BLaER1 (cell line): ENCODE data around the gene CAPSL.
"Not testable (repeated sequence)": the region's sequence is repeated elsewhere in the genome, so short reads cannot be mapped to it uniquely, and the experiment has no call there.

Experiments used
- H3K27ac ChIP-seq: shearing (Covaris generic); formaldehyde crosslinking; 2 replicates; pipeline ENCODE4 v1.8.1; 2022
- H3K27me3 ChIP-seq: shearing (Covaris generic); formaldehyde crosslinking; 2 replicates; pipeline ENCODE4 v1.8.1; 2022
- H3K36me3 ChIP-seq: shearing (Covaris generic); formaldehyde crosslinking; 2 replicates; pipeline ENCODE4 v1.8.1; 2022
- H3K4me1 ChIP-seq: shearing (Covaris generic); formaldehyde crosslinking; 2 replicates; pipeline ENCODE4 v1.8.1; 2022
- H3K4me2 ChIP-seq: shearing (Covaris generic); formaldehyde crosslinking; 2 replicates; pipeline ENCODE4 v1.8.1; 2022
- H3K4me3 ChIP-seq: shearing (Covaris generic); formaldehyde crosslinking; 2 replicates; pipeline ENCODE4 v1.8.1; 2022
- H3K9ac ChIP-seq: shearing (Covaris generic); formaldehyde crosslinking; 2 replicates; pipeline ENCODE4 v1.8.1; 2022
- H3K9me3 ChIP-seq: shearing (Covaris generic); formaldehyde crosslinking; 2 replicates; pipeline ENCODE4 v1.8.1; 2022
- H4K20me1 ChIP-seq: shearing (Covaris generic); formaldehyde crosslinking; 2 replicates; pipeline ENCODE4 v1.8.1; 2022
- Cebpa-rat ChIP-seq: shearing (Covaris generic); IDR thresholded peaks from 2 replicates; pipeline ENCODE4 v1.8.1; 2022

The CAPSL gene

DNA sequence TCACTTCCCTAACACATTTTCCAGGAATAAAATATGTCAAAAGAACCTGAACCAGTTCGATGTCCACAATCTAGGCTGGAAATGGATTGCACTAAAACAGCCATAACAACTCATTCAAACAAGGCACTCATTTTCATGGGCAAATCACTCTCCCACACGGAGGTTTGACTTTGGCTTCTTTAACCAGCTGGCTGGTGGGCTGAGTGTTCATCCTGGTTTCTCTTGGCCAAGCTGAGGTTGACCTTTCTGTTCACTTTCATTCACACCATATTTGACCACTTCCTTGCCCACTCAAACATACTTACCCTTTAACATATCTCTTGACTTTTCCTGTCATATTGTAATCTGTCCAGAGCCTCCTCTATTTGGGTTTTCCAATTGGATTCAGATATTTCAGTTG, 76.3 kb downstream of the CAPSL start:
- H4K20me1 ChIP-seq, result peaks cover 19% of the 10 kb centered on the region
- peak overlapping the region; percentile 100 for H3K9ac ChIP-seq
- peaks cover 81% of the 10 kb centered on the region for H3K36me3 ChIP-seq
- no peak for TF ChIP-seq Cebpa-rat
- H3K4me2 ChIP-seq, result peak overlapping the region; percentile 97
- H3K27ac ChIP-seq, result peak overlapping the region; percentile 99
- no peaks in the 10 kb centered on the region for H3K9me3 ChIP-seq
- no peaks in the 10 kb centered on the region for H3K27me3 ChIP-seq
- peak overlapping the region; percentile 82 for H3K4me3 ChIP-seq
- H3K4me1 ChIP-seq, result peaks cover 21% of the 10 kb centered on the region

DNA sequence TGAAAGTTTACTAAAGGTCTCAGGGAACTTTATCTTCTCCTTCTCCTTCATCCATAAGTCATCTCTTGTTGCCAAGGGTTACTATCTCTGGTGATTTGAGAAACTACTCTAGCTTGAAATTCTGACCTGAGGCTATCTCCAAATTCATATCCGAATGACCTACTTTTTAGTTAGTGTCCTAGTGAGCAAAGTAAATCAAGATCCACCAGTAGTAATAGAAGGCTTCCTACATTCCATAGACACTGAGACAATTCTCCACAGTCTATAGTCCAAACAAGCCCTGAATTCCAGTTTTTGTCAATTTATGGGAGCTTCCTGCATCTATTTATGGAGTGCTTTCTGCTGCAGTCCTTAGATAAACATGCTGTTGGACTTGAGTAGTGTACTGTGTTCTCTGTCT, 76.7 kb downstream of the CAPSL start:
- H3K4me3 ChIP-seq, result peak overlapping the region; percentile 82
- H3K36me3 ChIP-seq, result peaks cover 78% of the 10 kb centered on the region
- H3K4me1 ChIP-seq, result peaks cover 18% of the 10 kb centered on the region
- H3K4me2 ChIP-seq, result peak overlapping the region; percentile 97
- peak overlapping the region; percentile 100 for H3K9ac ChIP-seq
- no peaks in the 10 kb centered on the region for H3K9me3 ChIP-seq
- no peak for TF ChIP-seq Cebpa-rat
- H3K27ac ChIP-seq, result peak overlapping the region; percentile 99
- H4K20me1 ChIP-seq, result peaks cover 15% of the 10 kb centered on the region
- H3K27me3 ChIP-seq, result no peaks in the 10 kb centered on the region

DNA sequence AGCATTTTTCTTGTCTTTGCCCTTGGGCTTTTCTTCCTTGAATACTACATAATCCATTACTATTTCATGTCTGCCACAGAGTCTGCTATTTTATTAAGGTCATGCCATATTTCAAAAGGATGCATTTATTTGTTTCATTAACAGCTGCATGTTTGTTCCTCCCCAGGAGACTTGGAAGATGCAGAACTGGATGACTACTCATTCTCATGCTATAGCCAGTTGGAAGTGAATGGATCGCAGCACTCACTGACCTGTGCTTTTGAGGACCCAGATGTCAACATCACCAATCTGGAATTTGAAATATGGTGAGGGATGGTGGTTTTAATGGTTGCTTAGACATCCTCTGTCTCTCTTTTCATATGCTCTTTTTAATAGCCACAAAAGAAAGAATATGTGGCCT, 77.7 kb downstream of the CAPSL start:
- Histone ChIP-seq H3K27ac (peak overlapping the region; percentile 99), H4K20me1 (peaks cover 5% of the 10 kb centered on the region), H3K4me2 (peak overlapping the region; percentile 97), H3K36me3 (peaks cover 71% of the 10 kb centered on the region), H3K4me3 (peak overlapping the region; percentile 82), H3K9me3 (no peaks in the 10 kb centered on the region), H3K9ac (peak overlapping the region; percentile 100), H3K27me3 (no peaks in the 10 kb centered on the region), H3K4me1 (peaks cover 13% of the 10 kb centered on the region)
- TF ChIP-seq Cebpa-rat, result no peak

DNA sequence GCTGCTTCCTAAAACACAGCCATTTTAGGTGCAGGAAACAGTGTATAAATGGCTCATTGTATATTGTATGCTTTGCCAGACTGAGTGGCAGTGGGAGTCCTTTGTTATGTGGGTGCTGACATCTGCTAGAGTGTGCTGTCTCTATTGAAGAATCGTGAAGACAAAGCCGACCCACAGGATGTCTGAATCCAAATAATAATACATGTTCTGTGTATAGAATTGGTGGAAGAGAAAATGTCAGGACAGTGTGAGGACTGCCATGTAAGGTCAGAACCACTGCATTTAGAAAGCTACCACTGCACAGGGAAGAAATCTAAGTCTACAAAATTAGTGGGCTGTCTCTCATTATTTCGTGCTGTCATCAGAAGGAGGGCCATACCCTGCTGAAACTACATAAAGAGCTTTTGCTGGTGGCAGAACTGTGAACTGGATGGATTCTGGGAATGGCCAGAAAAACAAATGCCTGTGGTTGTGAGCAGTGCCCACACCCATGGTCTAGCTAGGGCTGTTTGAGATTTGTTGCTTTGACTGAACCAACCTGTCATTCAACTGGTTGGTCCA, 79.2 kb downstream of the CAPSL start:
- no peak for TF ChIP-seq Cebpa-rat
- Histone ChIP-seq H3K9me3 (no peaks in the 10 kb centered on the region), H3K27ac (peak overlapping the region; percentile 99), H3K4me1 (peaks cover 28% of the 10 kb centered on the region), H3K4me3 (peak overlapping the region; percentile 82), H4K20me1 (no peaks in the 10 kb centered on the region), H3K9ac (peak overlapping the region; percentile 100), H3K27me3 (no peaks in the 10 kb centered on the region), H3K4me2 (peak overlapping the region; percentile 97), H3K36me3 (peaks cover 56% of the 10 kb centered on the region)

DNA sequence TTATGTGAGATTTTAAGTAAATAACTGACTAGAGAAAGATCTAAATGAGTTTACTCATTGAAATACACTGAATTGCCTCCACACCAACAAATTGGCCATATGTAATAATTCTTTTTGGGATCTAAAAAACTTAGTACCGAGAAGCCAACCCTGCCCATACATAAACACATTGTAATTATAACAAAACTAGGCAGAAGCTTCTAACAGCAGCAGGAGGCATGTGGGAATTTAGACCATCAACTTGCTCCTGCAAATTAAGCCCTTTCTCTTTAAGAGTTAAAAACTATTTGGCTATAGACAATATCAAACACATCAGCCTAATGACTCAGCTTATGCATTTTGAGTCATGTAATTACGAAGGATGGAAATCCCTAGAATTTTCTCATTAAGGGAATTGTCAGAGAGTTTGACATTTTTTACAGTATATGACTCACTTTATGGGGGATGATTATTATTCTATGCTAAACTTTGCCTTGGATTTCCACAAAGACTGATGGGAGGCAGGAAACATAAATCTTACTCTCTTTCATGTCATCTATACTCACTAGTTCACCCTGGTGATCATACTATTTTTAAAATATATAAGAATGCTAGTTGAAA, 80.7 kb downstream of the CAPSL start:
- no peak for TF ChIP-seq Cebpa-rat
- Histone ChIP-seq H3K4me1 (peaks cover 40% of the 10 kb centered on the region), H3K27ac (peak overlapping the region; percentile 99), H3K9me3 (no peaks in the 10 kb centered on the region), H4K20me1 (no peaks in the 10 kb centered on the region), H3K9ac (peak overlapping the region; percentile 100), H3K27me3 (no peaks in the 10 kb centered on the region), H3K4me2 (0 out of 2 replicates have a peak overlapping the region, but pooled peaks have one; percentile 93), H3K36me3 (peaks cover 42% of the 10 kb centered on the region), H3K4me3 (peak overlapping the region; percentile 82)

DNA sequence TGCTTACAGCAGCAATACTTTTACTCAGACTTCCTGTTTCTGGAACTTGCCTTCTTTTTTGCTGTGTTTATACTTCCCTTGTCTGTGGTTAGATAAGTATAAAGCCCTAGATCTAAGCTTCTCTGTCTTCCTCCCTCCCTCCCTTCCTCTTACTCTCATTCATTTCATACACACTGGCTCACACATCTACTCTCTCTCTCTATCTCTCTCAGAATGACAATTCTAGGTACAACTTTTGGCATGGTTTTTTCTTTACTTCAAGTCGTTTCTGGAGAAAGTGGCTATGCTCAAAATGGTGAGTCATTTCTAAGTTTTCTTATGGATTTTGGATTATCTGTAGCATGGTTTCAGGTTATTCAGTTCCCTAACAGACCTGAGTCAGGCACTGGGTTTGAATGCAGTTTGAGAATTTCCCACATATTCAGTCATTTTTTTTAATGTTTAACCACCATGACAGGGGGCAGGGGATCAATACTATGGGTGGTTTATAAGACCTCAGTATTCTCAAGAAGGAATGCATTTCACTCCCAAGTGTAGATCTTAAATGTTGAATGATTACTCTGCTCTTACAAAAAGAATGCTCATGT, 81.6 kb downstream of the CAPSL start, which contains the start of gene IL7R:
Gene IL7R (plus strand): TSS at position 127 of the 587 bp plus-strand sequence. CDS start 87 bp downstream, at position 214.
- peak within 1 kb of the TSS; percentile 93 for H3K4me2 ChIP-seq
- no peaks in the 10 kb centered on the region for H4K20me1 ChIP-seq
- peak within 1 kb of the TSS; percentile 100 for H3K9ac ChIP-seq
- H3K27me3 ChIP-seq, result no peaks in the 10 kb centered on the region
- H3K4me1 ChIP-seq, result peaks cover 43% of the 10 kb centered on the region
- TF ChIP-seq Cebpa-rat, result no peak
- H3K36me3 ChIP-seq, result peaks cover 33% of the 10 kb centered on the region
- H3K27ac ChIP-seq, result peak within 1 kb of the TSS; percentile 99
- H3K9me3 ChIP-seq, result no peaks in the 10 kb centered on the region
- H3K4me3 ChIP-seq, result peak within 1 kb of the TSS; percentile 82

DNA sequence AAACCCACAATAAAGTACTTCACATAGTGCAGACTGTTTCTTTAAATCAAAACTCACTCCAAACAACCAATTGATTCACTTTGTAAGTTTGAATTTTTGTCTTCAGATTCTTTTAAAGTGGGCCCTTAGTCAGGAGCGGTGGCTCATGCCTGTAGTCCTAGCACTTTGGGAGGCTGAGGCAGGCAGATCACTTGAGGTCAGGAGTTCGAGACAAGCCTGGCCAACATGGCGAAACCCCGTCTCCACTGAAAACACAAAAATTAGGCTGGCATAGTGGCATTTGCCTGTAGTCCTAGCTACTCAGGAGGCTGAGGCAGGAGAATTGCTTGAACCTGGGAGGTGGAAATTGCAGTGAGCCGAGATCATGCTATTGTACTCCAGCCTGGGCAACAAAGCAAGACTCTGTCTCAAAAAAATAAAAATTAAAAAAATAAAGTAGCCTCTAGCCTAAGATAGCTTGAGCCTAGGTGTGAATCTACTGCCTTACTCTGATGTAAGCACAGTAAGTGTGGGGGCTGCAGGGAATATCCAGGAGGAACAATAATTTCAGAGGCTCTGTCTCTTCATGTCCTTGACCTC, 82.1 kb downstream of the CAPSL start:
- H4K20me1 ChIP-seq, H3K27me3 ChIP-seq, H3K9me3 ChIP-seq: not testable (repeated sequence)
- Histone ChIP-seq H3K9ac (peak overlapping the region; percentile 100), H3K27ac (peak overlapping the region; percentile 99), H3K4me2 (peak overlapping the region; percentile 93), H3K4me3 (peak overlapping the region; percentile 82), H3K36me3 (peaks cover 27% of the 10 kb centered on the region), H3K4me1 (peaks cover 49% of the 10 kb centered on the region)

DNA sequence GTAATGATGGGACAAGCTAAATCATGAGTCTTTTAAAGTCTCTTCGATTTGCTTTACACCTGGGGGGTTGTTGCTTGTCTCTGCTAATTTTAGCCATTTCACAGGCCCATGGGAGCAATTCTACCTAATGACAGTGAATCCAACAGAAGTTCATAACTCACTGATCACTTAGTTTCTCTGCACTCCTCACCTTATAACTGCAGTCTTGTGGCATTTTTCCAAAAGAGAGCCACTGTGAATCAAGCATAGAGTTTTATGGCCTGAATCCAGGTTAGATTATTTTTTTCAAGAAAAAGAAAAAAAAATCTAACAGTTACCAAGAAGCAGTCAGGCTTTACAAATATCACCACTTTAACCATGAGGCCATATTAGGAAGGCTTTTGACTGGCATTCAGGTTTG, 83.2 kb downstream of the CAPSL start:
- Histone ChIP-seq H3K27me3 (no peaks in the 10 kb centered on the region), H3K4me1 (peaks cover 60% of the 10 kb centered on the region), H3K4me3 (peak overlapping the region; percentile 82), H3K27ac (peak overlapping the region; percentile 99), H3K36me3 (peaks cover 16% of the 10 kb centered on the region), H3K9me3 (no peaks in the 10 kb centered on the region), H3K9ac (peak overlapping the region; percentile 100), H4K20me1 (no peaks in the 10 kb centered on the region), H3K4me2 (peak overlapping the region; percentile 93)
- no peak for TF ChIP-seq Cebpa-rat
